HG02885 (cell line): ENCODE results near the gene DYNLT2.
"Not testable (repeated sequence)": the region's sequence is repeated elsewhere in the genome, so short reads cannot be mapped to it uniquely, and the experiment has no call there.

ENCODE experiments used
- ATAC-seq: cut with Tn5 transposase; IDR thresholded peaks from one replicate; pipeline ENCODE4 v1.9.1; 2021; ENCODE audit warnings: mild to moderate bottlenecking; ENCODE audit not compliant: unreplicated experiment, poor library complexity

Gene DYNLT2

GRCh38 chr6:169783971-169784820 lies 32.8 kb upstream of the DYNLT2 start:
- no peak for ATAC-seq

- no peak for ATAC-seq
These were observed 32.0 kb upstream of the DYNLT2 start for GRCh38 chr6:169783401-169783800.

- ATAC-seq = no peak
These were observed 31.6 kb upstream of the DYNLT2 start for GRCh38 chr6:169782966-169783365.

GRCh38 chr6:169780571-169781091 lies 29.3 kb upstream of the DYNLT2 start:
- ATAC-seq = no peak

GRCh38 chr6:169779896-169780295 lies 28.5 kb upstream of the DYNLT2 start:
- ATAC-seq = no peak

GRCh38 chr6:169779092-169779815 lies 27.9 kb upstream of the DYNLT2 start:
- ATAC-seq = no peak

GRCh38 chr6:169778646-169779045 lies 27.3 kb upstream of the DYNLT2 start:
- ATAC-seq = no peak

GRCh38 chr6:169777896-169778295 lies 26.5 kb upstream of the DYNLT2 start:
- no peak for ATAC-seq

GRCh38 chr6:169776379-169776778 lies 25.0 kb upstream of the DYNLT2 start:
- no peak for ATAC-seq

- ATAC-seq = no peak
These were observed 23.9 kb upstream of the DYNLT2 start for GRCh38 chr6:169775321-169775720.

GRCh38 chr6:169774347-169774746 lies 23.0 kb upstream of the DYNLT2 start:
- no peak for ATAC-seq

GRCh38 chr6:169766921-169767736 lies 15.8 kb upstream of the DYNLT2 start:
- ATAC-seq = no peak

- ATAC-seq = no peak
These were observed 14.9 kb upstream of the DYNLT2 start for GRCh38 chr6:169766232-169766631.

- not testable (repeated sequence) for ATAC-seq
These were observed 14.4 kb upstream of the DYNLT2 start for GRCh38 chr6:169765789-169766188.

- no peak for ATAC-seq
These were observed 12.5 kb upstream of the DYNLT2 start for GRCh38 chr6:169763881-169764280.

GRCh38 chr6:169763308-169763707 lies 11.9 kb upstream of the DYNLT2 start:
- ATAC-seq = no peak

GRCh38 chr6:169755162-169755561 lies 3.8 kb upstream of the DYNLT2 start:
- no peak for ATAC-seq

- no peak for ATAC-seq
These were observed 777 bp upstream of the DYNLT2 start for GRCh38 chr6:169752074-169752623.

GRCh38 chr6:169746556-169746955 lies 4.8 kb downstream of the DYNLT2 start:
- no peak for ATAC-seq

GRCh38 chr6:169745405-169745804 lies 6.0 kb downstream of the DYNLT2 start:
- ATAC-seq = no peak
